HG03196 (cell line): ENCODE measurements around the gene NCK1.
"Not testable (repeated sequence)": the region's sequence is repeated elsewhere in the genome, so short reads cannot be mapped to it uniquely, and the experiment has no call there.

Experiments
- ATAC-seq: cut with Tn5 transposase; IDR thresholded peaks from one replicate; pipeline ENCODE4 v1.9.1; 2021; ENCODE audit not compliant: unreplicated experiment

NCK1 gene

GRCh38 chr3:136946978-136947377, 85.0 kb downstream of the NCK1 start:
- no peak for ATAC-seq

GRCh38 chr3:136947477-136947876, 85.5 kb downstream of the NCK1 start:
- no peak for ATAC-seq

- ATAC-seq: no peak
Measured at GRCh38 chr3:136949146-136949545, 87.1 kb downstream of the NCK1 start.

GRCh38 chr3:136949708-136950107, 87.7 kb downstream of the NCK1 start:
- no peak for ATAC-seq

GRCh38 chr3:136950623-136951022, 88.6 kb downstream of the NCK1 start:
- ATAC-seq: no peak

GRCh38 chr3:136952292-136952691, 90.3 kb downstream of the NCK1 start:
- ATAC-seq: no peak

- no peak for ATAC-seq
Measured at GRCh38 chr3:136954251-136954650, 92.2 kb downstream of the NCK1 start.

GRCh38 chr3:136954980-136955780, 93.2 kb downstream of the NCK1 start:
- no peak for ATAC-seq

- no peak for ATAC-seq
Measured at GRCh38 chr3:136955813-136956212, 93.8 kb downstream of the NCK1 start.

- ATAC-seq: no peak
Measured at GRCh38 chr3:136956971-136957370, 95.0 kb downstream of the NCK1 start.

- no peak for ATAC-seq
Measured at GRCh38 chr3:136957751-136958288, 95.8 kb downstream of the NCK1 start, which contains the start of gene IL20RB. TSS of gene IL20RB (plus strand) at chr3:136957983. CDS start at chr3:136958114, 131 bp downstream.

GRCh38 chr3:136958939-136959338, 96.9 kb downstream of the NCK1 start:
- ATAC-seq: no peak

GRCh38 chr3:136959599-136959998, 97.6 kb downstream of the NCK1 start:
- ATAC-seq: no peak

GRCh38 chr3:136960838-136961836, 99.1 kb downstream of the NCK1 start:
- ATAC-seq: no peak

- ATAC-seq: no peak
Measured at GRCh38 chr3:136962927-136963326, 100.9 kb downstream of the NCK1 start.

GRCh38 chr3:136969539-136969938, 107.5 kb downstream of the NCK1 start:
- ATAC-seq: not testable (repeated sequence)

- no peak for ATAC-seq
Measured at GRCh38 chr3:136973352-136973751, 111.3 kb downstream of the NCK1 start.

- ATAC-seq: no peak
Measured at GRCh38 chr3:136974670-136975069, 112.7 kb downstream of the NCK1 start.

GRCh38 chr3:136979204-136979603, 117.2 kb downstream of the NCK1 start:
- no peak for ATAC-seq

- ATAC-seq: no peak
Measured at GRCh38 chr3:136979684-136980083, 117.7 kb downstream of the NCK1 start.

GRCh38 chr3:136982033-136982432, 120.0 kb downstream of the NCK1 start:
- no peak for ATAC-seq
